HG03521 (cell line): Measurements from ENCODE around the gene GPS2.

Experiments
- ATAC-seq: cut with Tn5 transposase; IDR thresholded peaks from one replicate; pipeline ENCODE4 v1.9.1; 2021; ENCODE audit warnings: mild to moderate bottlenecking, moderate library complexity; ENCODE audit not compliant: unreplicated experiment

Gene GPS2

GRCh38 chr17:7314719-7315569 lies at the start of gene GPS2:
Gene GPS2, minus strand, starts transcription at chr17:7315360. Its CDS starts 308 bp downstream, at chr17:7315052.
- peak; percentile 72 for ATAC-seq

GRCh38 chr17:7363311-7363710 lies 48.2 kb upstream of the GPS2 start:
- ATAC-seq, result no peak

GRCh38 chr17:7361906-7362305 lies 46.7 kb upstream of the GPS2 start:
- no peak for ATAC-seq

- no peak for ATAC-seq
These were observed 42.2 kb upstream of the GPS2 start for GRCh38 chr17:7357381-7357780.

GRCh38 chr17:7356756-7357155 lies 41.6 kb upstream of the GPS2 start:
- no peak for ATAC-seq

- ATAC-seq, result peak; percentile 33
These were observed 41.0 kb upstream of the GPS2 start for GRCh38 chr17:7356072-7356549.

- ATAC-seq, result no peak
These were observed 40.4 kb upstream of the GPS2 start for GRCh38 chr17:7355573-7355972.

GRCh38 chr17:7355053-7355452 lies 39.9 kb upstream of the GPS2 start, which contains the start of gene TMEM95:
Gene TMEM95, plus strand, starts transcription at chr17:7355156. Its CDS starts 49 bp downstream, at chr17:7355205.
- ATAC-seq, result no peak

- no peak for ATAC-seq
These were observed 39.2 kb upstream of the GPS2 start for GRCh38 chr17:7354262-7354843.

- no peak for ATAC-seq
These were observed 37.9 kb upstream of the GPS2 start for GRCh38 chr17:7352910-7353635.

- no peak for ATAC-seq
These were observed 37.3 kb upstream of the GPS2 start for GRCh38 chr17:7352503-7352889.

- peak; percentile 66 for ATAC-seq
These were observed 36.7 kb upstream of the GPS2 start, which contains the start of gene KCTD11 for GRCh38 chr17:7351665-7352502. Gene KCTD11, plus strand, starts transcription at chr17:7352162.

GRCh38 chr17:7348478-7349242 lies 33.5 kb upstream of the GPS2 start:
- ATAC-seq, result no peak

- ATAC-seq, result no peak
These were observed 32.7 kb upstream of the GPS2 start for GRCh38 chr17:7347630-7348477.

GRCh38 chr17:7346761-7347614 lies 31.8 kb upstream of the GPS2 start:
- ATAC-seq, result no peak

- ATAC-seq, result no peak
These were observed 28.1 kb upstream of the GPS2 start for GRCh38 chr17:7343250-7343649.

GRCh38 chr17:7341842-7342241 lies 26.7 kb upstream of the GPS2 start:
- ATAC-seq, result no peak

GRCh38 chr17:7340179-7340578 lies 25.0 kb upstream of the GPS2 start:
- ATAC-seq, result no peak
